Endothelial cell of hepatic sinusoid (primary cell): Measurements from ENCODE around the gene MED15.

Experiments
- in situ Hi-C: cut with HindIII; loops from 2 replicates; pipeline ENCODE4 v1.10.0; 2017; ENCODE audit warnings: low sequenced_read_pairs

The MED15 gene

GRCh38 chr22:20550851-20551744 lies 43.7 kb downstream of the MED15 start:
- in situ Hi-C loops, result loop anchor here (5.0 kb wide), 1 partner anchor 39 kb away; no protein-coding TSS in a partner anchor

- in situ Hi-C loops, result loop anchor here (5.0 kb wide), 1 partner anchor 40 kb away; no protein-coding TSS in a partner anchor
Observed at GRCh38 chr22:20551805-20552442, 44.5 kb downstream of the MED15 start.

- in situ Hi-C loops, result loop anchor here (5.0 kb wide), 1 partner anchor 40 kb away; no protein-coding TSS in a partner anchor
Observed at GRCh38 chr22:20552443-20553401, 45.3 kb downstream of the MED15 start.

- in situ Hi-C loops, result loop anchor here (5.0 kb wide), 1 partner anchor 42 kb away; no protein-coding TSS in a partner anchor
Observed at GRCh38 chr22:20553947-20554741, 46.7 kb downstream of the MED15 start.

GRCh38 chr22:20554824-20555223 lies 47.4 kb downstream of the MED15 start:
- in situ Hi-C loops, result loop anchor here (5.0 kb wide), 1 partner anchor 43 kb away; no protein-coding TSS in a partner anchor

GRCh38 chr22:20558534-20558933 lies 51.1 kb downstream of the MED15 start:
- in situ Hi-C loops, result no loop called here

GRCh38 chr22:20559174-20559760 lies 51.9 kb downstream of the MED15 start:
- in situ Hi-C loops, result no loop called here

GRCh38 chr22:20560716-20561115 lies 53.3 kb downstream of the MED15 start:
- in situ Hi-C loops, result no loop called here

GRCh38 chr22:20561882-20562281 lies 54.5 kb downstream of the MED15 start:
- in situ Hi-C loops, result no loop called here

- in situ Hi-C loops, result no loop called here
Observed at GRCh38 chr22:20562607-20563465, 55.4 kb downstream of the MED15 start.

- in situ Hi-C loops, result no loop called here
Observed at GRCh38 chr22:20563466-20563906, 56.1 kb downstream of the MED15 start.

GRCh38 chr22:20563941-20564371 lies 56.5 kb downstream of the MED15 start:
- in situ Hi-C loops, result no loop called here

GRCh38 chr22:20565079-20565734 lies 57.8 kb downstream of the MED15 start:
- in situ Hi-C loops, result no loop called here

- in situ Hi-C loops, result no loop called here
Observed at GRCh38 chr22:20565761-20566160, 58.4 kb downstream of the MED15 start.

GRCh38 chr22:20566420-20567260 lies 59.2 kb downstream of the MED15 start:
- in situ Hi-C loops, result no loop called here

GRCh38 chr22:20567371-20567847 lies 60.0 kb downstream of the MED15 start:
- in situ Hi-C loops, result no loop called here

- in situ Hi-C loops, result no loop called here
Observed at GRCh38 chr22:20567993-20568417, 60.6 kb downstream of the MED15 start.
